ENCODE data around the gene NAPEPLD. TPM values are rescaled to one million over a fixed set of nuclear protein-coding genes. Genes with fewer than 3 reads are reported as not detected.
A peak's percentile ranks its signal among the peaks of the same experiment; 100 is the strongest.

Gene NAPEPLD
- polyA plus RNA-seq, 3 donors: 1.1 to 2.2 (median 1.6) TPM

GRCh38 chr7:103068414-103069403, 80.2 kb downstream of the NAPEPLD start:
- H3K4me3 Mint-ChIP-seq: no peak overlapping the region
- WGBS (ENCODE audit: insufficient coverage): 97% methylated on average over 18 of the region's 23 CpGs
- peaks cover 2% of the 10 kb centered on the region in 2 donors for H3K4me1 ChIP-seq (ENCODE audit: control insufficient read depth in 1 of 2, insufficient read depth in 2 of 2, low read length in 2 of 2)

More at GRCh38 chr7:103068414-103069403, 80.2 kb downstream of the NAPEPLD start:
- TF ChIP-seq CTCF (IDR thresholded peaks at IDR 0.05): no peak
- Histone ChIP-seq H3K27me3 (ENCODE audit: control insufficient read depth in 2 of 2, insufficient read depth in 2 of 2, low read length in 2 of 2) (no peaks in the 10 kb centered on the region), H2AFZ (ENCODE audit: insufficient read depth, low read depth, low read length, poor library complexity, severe bottlenecking) (no peak overlapping the region), H3K9me3 (replicated peaks in 1 of 2; ENCODE audit: control insufficient read depth in 1 of 2, insufficient read depth in 1 of 2, low read length in 2 of 2) (no peaks in the 10 kb centered on the region), H3K27ac (ENCODE audit: low read depth in 1 of 2, low read length in 2 of 2) (no peak overlapping the region), H3K36me3 (replicated peaks in 1 of 2; ENCODE audit: control insufficient read depth in 1 of 2, insufficient read depth in 2 of 2, low read length in 2 of 2) (no peaks in the 10 kb centered on the region), H3K4me3 (replicated peaks in 1 of 3; ENCODE audit: low read depth in 2 of 3, low read length in 3 of 3) (no peak overlapping the region), H4K20me1 (ENCODE audit: insufficient read depth, low read length) (no peaks in the 10 kb centered on the region), H3K4me2 (replicated peaks; ENCODE audit: extremely low read depth, low read length, poor library complexity, severe bottlenecking) (no peak overlapping the region), H3K79me2 (ENCODE audit: insufficient read depth, low read length) (no peaks in the 10 kb centered on the region), H3K9ac (ENCODE audit: insufficient read depth, low read length, poor library complexity, severe bottlenecking) (no peak overlapping the region)
- Mint-ChIP-seq H3K27me3 (ENCODE audit: low read depth in 3 of 3) (peaks cover 0 to 2% (median 0%) of the 10 kb centered on the region in 3 donors), H3K27ac (peak overlapping the region in 1 of 7 donors; percentile 12), H3K36me3 (no peaks in the 10 kb centered on the region), H3K4me1 (peaks cover 6% of the 10 kb centered on the region), H3K9me3 (peaks cover 0 to 6% (median 0%) of the 10 kb centered on the region in 7 donors)
- intact Hi-C loops (cut with micrococcal nuclease): loop anchor here in 1 of 2 donors (10.0 kb wide), 1 partner anchor 314 kb away; no protein-coding TSS in a partner anchor
- DNase-seq: no peak

Measured in CD14-positive monocyte (primary cell).